NCI-H1417 treated with DMSO at 0.1 percent for 48 hours (cell line): ENCODE results near the gene CRIP3.
"Not testable (repeated sequence)": the region's sequence is repeated elsewhere in the genome, so short reads cannot be mapped to it uniquely, and the experiment has no call there.

Source experiments
- DNase-seq: peaks from one replicate; lab custom pipeline; 2025; lab: John Stamatoyannopoulos, UW

The CRIP3 gene

GRCh38 chr6:43306086-43306485 is 2.5 kb downstream of the CRIP3 start:
- DNase-seq = no peak

- no peak for DNase-seq
Observed at GRCh38 chr6:43304882-43305281, 3.7 kb downstream of the CRIP3 start.

- DNase-seq = no peak
Observed at GRCh38 chr6:43304361-43304760, 4.3 kb downstream of the CRIP3 start.

GRCh38 chr6:43303751-43304331 is 4.8 kb downstream of the CRIP3 start:
- no peak for DNase-seq

- not testable (repeated sequence) for DNase-seq
Observed at GRCh38 chr6:43303006-43303405, 5.6 kb downstream of the CRIP3 start.

GRCh38 chr6:43302126-43302525 is 6.5 kb downstream of the CRIP3 start:
- no peak for DNase-seq

GRCh38 chr6:43301081-43301870 is 7.3 kb downstream of the CRIP3 start:
- DNase-seq = no peak

GRCh38 chr6:43299338-43300293 is 9.0 kb downstream of the CRIP3 start:
- DNase-seq = no peak

GRCh38 chr6:43298565-43299337 is 9.9 kb downstream of the CRIP3 start:
- DNase-seq = no peak

- no peak for DNase-seq
Observed at GRCh38 chr6:43297644-43298564, 10.7 kb downstream of the CRIP3 start, which contains the start of gene SLC22A7. SLC22A7 (plus strand) TSS chr6:43298260; CDS start chr6:43298359, 99 bp downstream.

- DNase-seq = no peak
Observed at GRCh38 chr6:43296780-43297497, 11.7 kb downstream of the CRIP3 start.

- no peak for DNase-seq
Observed at GRCh38 chr6:43295456-43295855, 13.2 kb downstream of the CRIP3 start.

- DNase-seq = no peak
Observed at GRCh38 chr6:43294536-43294935, 14.1 kb downstream of the CRIP3 start.

GRCh38 chr6:43293698-43294097 is 14.9 kb downstream of the CRIP3 start:
- no peak for DNase-seq

GRCh38 chr6:43292763-43293318 is 15.8 kb downstream of the CRIP3 start:
- no peak for DNase-seq

- DNase-seq = no peak
Observed at GRCh38 chr6:43292341-43292740, 16.3 kb downstream of the CRIP3 start.

GRCh38 chr6:43291708-43292107 is 16.9 kb downstream of the CRIP3 start:
- DNase-seq = no peak

- no peak for DNase-seq
Observed at GRCh38 chr6:43290905-43291355, 17.7 kb downstream of the CRIP3 start.

GRCh38 chr6:43290339-43290904 is 18.2 kb downstream of the CRIP3 start:
- no peak for DNase-seq
